HepG2 (cell line): ENCODE data around the gene SPACA4. TPM values are rescaled to one million over a fixed set of nuclear protein-coding genes. Genes with fewer than 3 reads are reported as not detected.

ENCODE experiments used
- ATAC-seq: fragments of 200-7000 bp; cut with Tn5 transposase; 3 replicates; pipeline ENCODE4 v1.9.1; 2020; ENCODE audit warnings: mild to moderate bottlenecking, moderate library complexity
- BruUV-seq: library from RNA; stranded (reverse); fragments of 400-500 nt; replicated peaks from 2 replicates; lab custom pipeline; 2021; lab: Mats Ljungman, UMichigan
- CTCF ChIA-PET: fragments of 300-600 bp; formaldehyde crosslinking; extraction: SDS; loops from one replicate; lab custom pipeline; 2021; ENCODE audit warnings: low total read pairs, inconsistent platforms, low intra/inter-chr PET ratio; lab: Yijun Ruan, JAX
- POLR2A ChIA-PET: fragments of 350-600 bp; sonication (Branson Sonifier 250); formaldehyde crosslinking; loops from one replicate; lab custom pipeline; 2020; ENCODE audit warnings: antibody characterized with exemption, inconsistent platforms; lab: Yijun Ruan, JAX
- DNase-seq: peaks from one replicate; pipeline ENCODE4 v3.0.0-alpha.2; 2015; ENCODE audit warnings: low spot score
- FAIRE-seq: peaks from 3 replicates; lab custom pipeline; 2011; peaks lifted over from hg19 to GRCh38; lab: Jason Lieb, UNC
- H2AFZ ChIP-seq: one replicate; pipeline ENCODE4 v1.6.1; 2011; ENCODE audit warnings: low read length, inconsistent platforms
- H3K27ac ChIP-seq: fragments of 300-600 bp; 3 replicates; pipeline ENCODE4 v1.8.0; 2011; ENCODE audit warnings: mixed run types, mild to moderate bottlenecking, mixed read lengths, low read length, inconsistent platforms; ENCODE audit not compliant: insufficient read depth; ENCODE audit errors: extremely low read length
- H3K27me3 ChIP-seq, 2 experiments: fragments of 200-600 bp in 1 of 2; 2 replicates in 1 of 2; 3 replicates in 1 of 2; pipeline versions ENCODE4 v1.6.0 to v1.8.0; 2011; ENCODE audit warnings: low read length in 2 of 2, mild to moderate bottlenecking in 2 of 2, moderate library complexity in 2 of 2, inconsistent platforms in 1 of 2; ENCODE audit not compliant: insufficient read depth in 2 of 2, control insufficient read depth in 1 of 2
- H3K36me3 ChIP-seq, 2 experiments: fragments of 200-600 bp in 1 of 2; replicated peaks in 1 of 2; 2 replicates in 1 of 2; 3 replicates in 1 of 2; pipeline versions ENCODE4 v1.5.1 to v1.8.0; 2011; ENCODE audit warnings: low read length in 2 of 2, inconsistent platforms in 1 of 2; ENCODE audit not compliant: insufficient read depth in 2 of 2, control insufficient read depth in 1 of 2
- H3K4me1 ChIP-seq: 2 replicates; pipeline ENCODE4 v1.5.1; 2012; ENCODE audit warnings: low read length, inconsistent platforms; ENCODE audit not compliant: insufficient read depth
- H3K4me2 ChIP-seq: 2 replicates; pipeline ENCODE4 v1.6.0; 2011; ENCODE audit warnings: low read depth, low read length, inconsistent platforms
- H3K4me3 ChIP-seq, 3 experiments: fragments of 200-600 bp in 1 of 3; sonication (generic), shearing (Covaris generic) in 1 of 3; replicated peaks in 1 of 3; 2 replicates each; pipeline ENCODE4 v1.5.1; 2011 to 2016; ENCODE audit warnings: low read length in 3 of 3, inconsistent platforms in 2 of 3, low read depth in 2 of 3, mild to moderate bottlenecking in 2 of 3, control low read depth in 1 of 3, mixed read lengths in 1 of 3; ENCODE audit not compliant: insufficient read depth in 1 of 3
- H3K79me2 ChIP-seq: one replicate; pipeline ENCODE4 v1.6.1; 2011; ENCODE audit warnings: low read length, inconsistent platforms; ENCODE audit not compliant: insufficient read depth
- H3K9ac ChIP-seq: 2 replicates; pipeline ENCODE4 v1.6.0; 2011; ENCODE audit warnings: mild to moderate bottlenecking, low read depth, low read length, inconsistent platforms; ENCODE audit not compliant: insufficient read depth
- H3K9me3 ChIP-seq: 2 replicates; pipeline ENCODE4 v1.5.1; 2012; ENCODE audit warnings: mild to moderate bottlenecking, low read length
- H4K20me1 ChIP-seq: 2 replicates; pipeline ENCODE4 v1.6.0; 2011; ENCODE audit warnings: inconsistent platforms, mild to moderate bottlenecking, low read length, moderate library complexity; ENCODE audit not compliant: insufficient read depth
- FIP1L1 ChIP-seq: fragments of 200-400 bp; formaldehyde crosslinking; IDR thresholded peaks from 2 replicates; pipeline ENCODE4 v1.6.1; 2018; ENCODE audit warnings: low read depth, mild to moderate bottlenecking, low read length, moderate library complexity, borderline replicate concordance; ENCODE audit not compliant: insufficient read depth
- FOXA1 ChIP-seq, 2 experiments: fragments of 450-650 bp in 1 of 2; sonication (generic) in 1 of 2; formaldehyde crosslinking in 1 of 2; IDR thresholded peaks; 2 replicates each; pipeline versions ENCODE4 v1.4.0 to v1.6.1; 2016 to 2020; ENCODE audit warnings: missing genetic modification reagents in 1 of 2
- GLI4 ChIP-seq: sonication (generic); formaldehyde crosslinking; IDR thresholded peaks from 2 replicates; pipeline ENCODE4 v1.5.1; 2020; ENCODE audit warnings: missing genetic modification reagents, mild to moderate bottlenecking, moderate library complexity, borderline replicate concordance
- IRF2 ChIP-seq: IDR thresholded peaks from 2 replicates; pipeline ENCODE4 v1.6.1; 2018; ENCODE audit warnings: missing genetic modification reagents, missing compliant biosample characterization
- MTF2 ChIP-seq: sonication (generic); formaldehyde crosslinking; IDR thresholded peaks from 2 replicates; pipeline ENCODE4 v1.5.0; 2020; ENCODE audit warnings: missing genetic modification reagents, borderline replicate concordance
- SATB2 ChIP-seq: sonication (generic); formaldehyde crosslinking; IDR thresholded peaks from 2 replicates; pipeline ENCODE4 v1.5.0; 2020; ENCODE audit warnings: missing genetic modification reagents
- TRIM24 ChIP-seq: sonication (generic); formaldehyde crosslinking; IDR thresholded peaks from 2 replicates; pipeline ENCODE4 v1.8.0; 2022; ENCODE audit warnings: mild to moderate bottlenecking, missing genetic modification reagents
- WGBS: methylation state at CpG from one replicate; pipeline ENCODE4 v1.1.6; 2017; ENCODE audit warnings: low lambda C conversion rate; 5-methylcytosine and 5-hydroxymethylcytosine counted together
- in situ Hi-C: cut with HindIII; loops from 2 replicates; pipeline ENCODE4 v1.10.0; 2017; ENCODE audit warnings: low pct_unique_long_range_greater_than_20kb; ENCODE audit not compliant: extremely low pct_ligation_motif_present
- intact Hi-C: fragments of 100-400 bp; cut with micrococcal nuclease; formaldehyde crosslinking; loops from one replicate; pipeline ENCODE4 v1.10.0; 2022; ENCODE audit not compliant: unreplicated experiment
- polyA plus RNA-seq, 8 experiments: library from polyadenylated mRNA; depleted of rRNA in 3 of 8; stranded (reverse) in 7 of 8; unstranded in 1 of 8; fragments of >200 nt; fragmentation: Illumina TruSeq in 4 of 8; extraction: Trizol in 4 of 8; gene quantifications; 2 replicates each; pipeline versions ENCODE4 v1.2.1 to v1.2.3, GENCODE V29; 2011 to 2016; ENCODE audit warnings: low read depth in 4 of 8, missing spikeins in 1 of 8, mixed read lengths in 1 of 8; ENCODE audit not compliant: insufficient read depth in 1 of 8
- total RNA-seq, 5 experiments: library from RNA; depleted of rRNA; stranded (reverse); fragments of >200 nt; fragmentation: Illumina TruSeq; extraction: Trizol; gene quantifications; 2 replicates each; pipeline ENCODE4 v1.2.3, GENCODE V29; 2016; ENCODE audit warnings: low read depth in 1 of 5
- TF ChIP-seq, protein P1 (sequence below): sonication (generic); formaldehyde crosslinking; conservative IDR thresholded peaks from 2 replicates; pipeline ENCODE4 v1.5.0; 2020; ENCODE audit warnings: missing genetic modification reagents
- TF ChIP-seq, protein P2 (sequence below): sonication (generic); formaldehyde crosslinking; IDR thresholded peaks from 2 replicates; pipeline ENCODE4 v1.4.0; 2020; ENCODE audit warnings: missing genetic modification reagents
- TF ChIP-seq, protein P3 (sequence below): sonication (generic); formaldehyde crosslinking; IDR thresholded peaks from 2 replicates; pipeline ENCODE4 v1.4.0; 2020; ENCODE audit warnings: mild to moderate bottlenecking, missing genetic modification reagents
- TF ChIP-seq, protein P4 (sequence below): sonication (generic); formaldehyde crosslinking; IDR thresholded peaks from 2 replicates; pipeline ENCODE4 v1.8.0; 2022; ENCODE audit warnings: mild to moderate bottlenecking, missing genetic modification reagents, moderate library complexity

Gene SPACA4
- total and polyA plus RNA-seq, 2 of the 13 experiments (the other 11 are each of a cell fraction or from before 2014, with no cell fraction given), result not detected

DNA sequence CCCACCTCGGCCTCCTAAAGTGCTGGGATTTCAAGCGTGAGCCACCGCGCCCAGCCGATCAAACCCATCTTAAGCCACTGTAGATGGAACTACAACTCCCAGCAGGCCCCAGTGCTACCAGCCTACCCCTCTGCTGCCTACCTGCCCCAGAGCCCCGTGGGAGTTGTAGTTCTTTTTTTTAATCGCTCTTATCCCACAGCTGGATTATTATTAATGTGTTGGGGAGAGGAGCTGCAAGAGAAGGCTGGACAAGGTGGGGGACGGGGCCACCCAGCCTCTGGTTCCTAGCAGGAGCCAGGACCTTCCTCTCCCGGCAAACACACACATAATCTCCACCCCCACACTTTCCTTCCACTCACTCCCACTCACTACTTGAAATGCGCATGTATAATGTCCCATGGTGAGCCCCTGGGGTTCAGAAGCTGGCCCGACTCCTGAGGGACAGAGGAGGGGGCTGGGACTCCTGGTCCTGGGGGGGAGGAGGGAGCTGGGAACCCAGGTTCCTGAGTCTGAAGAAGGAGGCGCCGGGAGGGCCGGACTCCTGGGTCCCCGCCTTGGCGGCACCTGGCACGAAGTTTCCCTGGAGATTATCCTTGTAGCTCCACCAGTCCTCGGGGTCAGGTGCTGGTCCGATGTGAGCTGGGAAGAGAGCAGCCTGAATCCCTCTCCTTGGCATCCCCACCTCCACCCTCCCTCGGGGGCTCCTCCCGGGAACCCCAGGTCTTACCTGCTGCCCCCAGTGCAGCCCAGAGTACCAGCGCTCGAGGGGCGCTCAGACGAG, 38.5 kb downstream of the SPACA4 start (continued):
- TF ChIP-seq IRF2 (0 out of 2 replicates have a peak, but pooled peaks have one; percentile 49), FIP1L1 (no peak), MTF2 (CRISPR knock-in tag) (no peak), TRIM24 (CRISPR knock-in tag) (no peak), SATB2 (no peak)
- TF ChIP-seq, protein P1, sequence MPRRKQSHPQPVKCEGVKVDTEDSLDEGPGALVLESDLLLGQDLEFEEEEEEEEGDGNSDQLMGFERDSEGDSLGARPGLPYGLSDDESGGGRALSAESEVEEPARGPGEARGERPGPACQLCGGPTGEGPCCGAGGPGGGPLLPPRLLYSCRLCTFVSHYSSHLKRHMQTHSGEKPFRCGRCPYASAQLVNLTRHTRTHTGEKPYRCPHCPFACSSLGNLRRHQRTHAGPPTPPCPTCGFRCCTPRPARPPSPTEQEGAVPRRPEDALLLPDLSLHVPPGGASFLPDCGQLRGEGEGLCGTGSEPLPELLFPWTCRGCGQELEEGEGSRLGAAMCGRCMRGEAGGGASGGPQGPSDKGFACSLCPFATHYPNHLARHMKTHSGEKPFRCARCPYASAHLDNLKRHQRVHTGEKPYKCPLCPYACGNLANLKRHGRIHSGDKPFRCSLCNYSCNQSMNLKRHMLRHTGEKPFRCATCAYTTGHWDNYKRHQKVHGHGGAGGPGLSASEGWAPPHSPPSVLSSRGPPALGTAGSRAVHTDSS (CRISPR knock-in tag), result 0 out of 2 replicates have a peak, but pooled peaks have one; percentile 58
- TF ChIP-seq, protein P2, sequence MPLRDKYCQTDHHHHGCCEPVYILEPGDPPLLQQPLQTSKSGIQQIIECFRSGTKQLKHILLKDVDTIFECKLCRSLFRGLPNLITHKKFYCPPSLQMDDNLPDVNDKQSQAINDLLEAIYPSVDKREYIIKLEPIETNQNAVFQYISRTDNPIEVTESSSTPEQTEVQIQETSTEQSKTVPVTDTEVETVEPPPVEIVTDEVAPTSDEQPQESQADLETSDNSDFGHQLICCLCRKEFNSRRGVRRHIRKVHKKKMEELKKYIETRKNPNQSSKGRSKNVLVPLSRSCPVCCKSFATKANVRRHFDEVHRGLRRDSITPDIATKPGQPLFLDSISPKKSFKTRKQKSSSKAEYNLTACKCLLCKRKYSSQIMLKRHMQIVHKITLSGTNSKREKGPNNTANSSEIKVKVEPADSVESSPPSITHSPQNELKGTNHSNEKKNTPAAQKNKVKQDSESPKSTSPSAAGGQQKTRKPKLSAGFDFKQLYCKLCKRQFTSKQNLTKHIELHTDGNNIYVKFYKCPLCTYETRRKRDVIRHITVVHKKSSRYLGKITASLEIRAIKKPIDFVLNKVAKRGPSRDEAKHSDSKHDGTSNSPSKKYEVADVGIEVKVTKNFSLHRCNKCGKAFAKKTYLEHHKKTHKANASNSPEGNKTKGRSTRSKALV (CRISPR knock-in tag), result no peak

DNA sequence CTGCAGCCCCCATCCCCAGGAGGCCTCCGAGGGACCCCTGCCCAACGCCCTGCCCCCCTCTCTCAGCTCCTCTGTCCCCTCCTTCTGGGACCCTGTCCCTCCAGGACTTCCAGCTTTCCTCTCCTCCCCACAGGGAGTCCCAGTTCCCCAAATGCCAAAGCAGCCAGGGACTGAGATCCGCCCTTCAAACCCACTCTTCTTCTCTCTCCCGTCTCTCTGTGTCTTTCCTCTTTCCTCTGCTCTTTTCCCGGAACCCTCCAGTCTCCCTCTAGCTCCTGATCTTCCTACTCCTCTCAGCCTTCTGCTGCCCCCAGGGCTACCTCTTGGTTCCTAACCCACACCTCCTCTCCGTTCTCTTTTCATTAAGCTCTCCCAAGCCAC, 39.1 kb downstream of the SPACA4 start:
- POLR2A ChIA-PET, result interaction anchor here (1.2 to 3.4 kb wide), 8 partner anchors 9 to 161 kb away, joined by 3 to 16 read pairs (median 4); partner anchors contain the start of genes DBP, RPL18 and SPHK2
- Histone ChIP-seq H3K4me2 (peak overlapping the region; percentile 88), H3K27ac (no peak overlapping the region), H3K79me2 (no peaks in the 10 kb centered on the region), H3K4me1 (peaks cover 14% of the 10 kb centered on the region), H4K20me1 (no peaks in the 10 kb centered on the region), H3K36me3 (no peaks in the 10 kb centered on the region), H3K27me3 (peaks cover 0 to 1% of the 10 kb centered on the region in 2 experiments; a peak in 2 of 5 replicates), H3K9ac (no peak overlapping the region), H3K4me3 (peak overlapping the region; percentile 52 to 69 (median 59); a peak in 4 of 6 replicates), H3K9me3 (no peaks in the 10 kb centered on the region), H2AFZ (peak overlapping the region; percentile 86)
- ATAC-seq (peak; percentile 20), DNase-seq (no peak), FAIRE-seq (no peak)
- CTCF ChIA-PET, result interaction anchor here (0.7 to 1.5 kb wide), 2 partner anchors 93 to 190 kb away, joined by 3 to 10 read pairs; no protein-coding TSS in a partner anchor
- BruUV-seq, result no TSS peak
- 5% methylated on average over 4 of the region's 6 CpGs for WGBS
- intact Hi-C loops (no loop called here), in situ Hi-C loops (loop anchor here (5.0 kb wide), 2 partner anchors 142 to 197 kb away; no protein-coding TSS in a partner anchor)
- TF ChIP-seq, protein P3, sequence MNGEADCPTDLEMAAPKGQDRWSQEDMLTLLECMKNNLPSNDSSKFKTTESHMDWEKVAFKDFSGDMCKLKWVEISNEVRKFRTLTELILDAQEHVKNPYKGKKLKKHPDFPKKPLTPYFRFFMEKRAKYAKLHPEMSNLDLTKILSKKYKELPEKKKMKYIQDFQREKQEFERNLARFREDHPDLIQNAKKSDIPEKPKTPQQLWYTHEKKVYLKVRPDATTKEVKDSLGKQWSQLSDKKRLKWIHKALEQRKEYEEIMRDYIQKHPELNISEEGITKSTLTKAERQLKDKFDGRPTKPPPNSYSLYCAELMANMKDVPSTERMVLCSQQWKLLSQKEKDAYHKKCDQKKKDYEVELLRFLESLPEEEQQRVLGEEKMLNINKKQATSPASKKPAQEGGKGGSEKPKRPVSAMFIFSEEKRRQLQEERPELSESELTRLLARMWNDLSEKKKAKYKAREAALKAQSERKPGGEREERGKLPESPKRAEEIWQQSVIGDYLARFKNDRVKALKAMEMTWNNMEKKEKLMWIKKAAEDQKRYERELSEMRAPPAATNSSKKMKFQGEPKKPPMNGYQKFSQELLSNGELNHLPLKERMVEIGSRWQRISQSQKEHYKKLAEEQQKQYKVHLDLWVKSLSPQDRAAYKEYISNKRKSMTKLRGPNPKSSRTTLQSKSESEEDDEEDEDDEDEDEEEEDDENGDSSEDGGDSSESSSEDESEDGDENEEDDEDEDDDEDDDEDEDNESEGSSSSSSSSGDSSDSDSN, result 0 out of 2 replicates have a peak, but pooled peaks have one; percentile 7
- TF ChIP-seq, protein P4, sequence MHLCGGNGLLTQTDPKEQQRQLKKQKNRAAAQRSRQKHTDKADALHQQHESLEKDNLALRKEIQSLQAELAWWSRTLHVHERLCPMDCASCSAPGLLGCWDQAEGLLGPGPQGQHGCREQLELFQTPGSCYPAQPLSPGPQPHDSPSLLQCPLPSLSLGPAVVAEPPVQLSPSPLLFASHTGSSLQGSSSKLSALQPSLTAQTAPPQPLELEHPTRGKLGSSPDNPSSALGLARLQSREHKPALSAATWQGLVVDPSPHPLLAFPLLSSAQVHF, result no peak
- TF ChIP-seq FOXA1 (IDR thresholded peaks at IDR 0.05), result no peak
- no peak for TF ChIP-seq FOXA1 (CRISPR knock-in tag; IDR thresholded peaks at IDR 0.05)
- no peak for TF ChIP-seq GLI4
